GM23338 (cell line): Measurements from ENCODE around the gene TJP1. TPM values are rescaled to one million over a fixed set of nuclear protein-coding genes. Genes with fewer than 3 reads are reported as not detected.

Source experiments
- ATAC-seq: fragments of 200-7000 bp; cut with Tn5 transposase; 3 replicates; pipeline ENCODE4 v1.9.1; 2020
- DNase-seq: peaks from one replicate; pipeline ENCODE4 v3.0.0-alpha.2; 2015; ENCODE audit warnings: low spot score
- H2AFZ ChIP-seq: fragments of 200-600 bp; sonication (generic); 2 replicates; pipeline ENCODE4 v1.8.0; 2016; ENCODE audit warnings: antibody characterized with exemption, mild to moderate bottlenecking, moderate library complexity
- H3F3A ChIP-seq: fragments of 200-600 bp; sonication (generic); replicated peaks from 2 replicates; pipeline ENCODE4 v1.8.0; 2017; ENCODE audit warnings: antibody characterized with exemption, mixed run types, low read depth
- H3K27ac ChIP-seq: fragments of 200-600 bp; sonication (generic); 2 replicates; pipeline ENCODE4 v1.6.1; 2016; ENCODE audit warnings: low read depth
- H3K27me3 ChIP-seq: fragments of 200-600 bp; sonication (generic); 2 replicates; pipeline ENCODE4 v1.8.0; 2016; ENCODE audit warnings: mild to moderate bottlenecking, mixed run types, moderate library complexity; ENCODE audit not compliant: insufficient read depth
- H3K36me3 ChIP-seq: fragments of 200-600 bp; sonication (generic); 2 replicates; pipeline ENCODE4 v1.8.0; 2016; ENCODE audit warnings: mild to moderate bottlenecking; ENCODE audit not compliant: insufficient read depth
- H3K4me1 ChIP-seq: fragments of 200-600 bp; sonication (generic); 2 replicates; pipeline ENCODE4 v1.8.0; 2016; ENCODE audit warnings: mild to moderate bottlenecking, moderate library complexity; ENCODE audit not compliant: insufficient read depth
- H3K4me2 ChIP-seq: fragments of 200-600 bp; sonication (generic); 2 replicates; pipeline ENCODE4 v1.7.1; 2017; ENCODE audit warnings: mixed run types
- H3K4me3 ChIP-seq: fragments of 200-600 bp; sonication (generic); 2 replicates; pipeline ENCODE4 v1.6.1; 2016; ENCODE audit warnings: mixed run types
- H3K79me2 ChIP-seq: fragments of 200-600 bp; sonication (generic); replicated peaks from 2 replicates; pipeline ENCODE4 v1.8.0; 2017; ENCODE audit warnings: mild to moderate bottlenecking; ENCODE audit not compliant: insufficient read depth
- H3K9me2 ChIP-seq: fragments of 200-600 bp; sonication (generic); 2 replicates; pipeline ENCODE4 v1.8.0; 2017; ENCODE audit not compliant: insufficient read depth
- H4K20me1 ChIP-seq: fragments of 200-600 bp; sonication (generic); replicated peaks from 2 replicates; pipeline ENCODE4 v1.8.0; 2017; ENCODE audit warnings: mild to moderate bottlenecking; ENCODE audit not compliant: insufficient read depth
- H3K27ac Mint-ChIP-seq: 2 replicates; pipeline ENCODE4 v1.8.0; 2020; ENCODE audit warnings: inconsistent platforms, mild to moderate bottlenecking, moderate library complexity, mixed read lengths
- H3K27me3 Mint-ChIP-seq: 3 replicates; pipeline ENCODE4 v1.8.0; 2022; ENCODE audit warnings: low read depth, mild to moderate bottlenecking, moderate library complexity, mixed read lengths, inconsistent platforms; ENCODE audit not compliant: insufficient read depth, poor library complexity
- H3K36me3 Mint-ChIP-seq: 3 replicates; pipeline ENCODE4 v1.8.0; 2021; ENCODE audit warnings: low read depth, mild to moderate bottlenecking, inconsistent platforms, moderate library complexity, mixed read lengths
- H3K4me1 Mint-ChIP-seq: 3 replicates; pipeline ENCODE4 v1.8.0; 2020; ENCODE audit warnings: mild to moderate bottlenecking, inconsistent platforms, mixed read lengths
- H3K4me3 Mint-ChIP-seq: 3 replicates; pipeline ENCODE4 v1.8.0; 2021; ENCODE audit warnings: moderate library complexity, mild to moderate bottlenecking, inconsistent platforms, mixed read lengths
- H3K9me3 Mint-ChIP-seq: 3 replicates; pipeline ENCODE4 v1.8.0; 2020; ENCODE audit warnings: moderate library complexity, mild to moderate bottlenecking, inconsistent platforms, mixed read lengths
- CTCF ChIP-seq, 2 experiments: fragments of 200-600 bp in 1 of 2; sonication (generic) in 1 of 2; conservative IDR thresholded peaks; 2 replicates each; pipeline versions ENCODE4 v1.5.1 to v1.6.1; 2016 to 2017; ENCODE audit warnings: antibody characterized with exemption in 2 of 2, low read depth in 2 of 2, mild to moderate bottlenecking in 2 of 2, moderate library complexity in 1 of 2
- POLR2AphosphoS5 ChIP-seq: IDR thresholded peaks from 2 replicates; pipeline ENCODE4 v1.6.1; 2016; ENCODE audit warnings: antibody characterized with exemption, low read depth
- REST ChIP-seq: IDR thresholded peaks from one replicate; pipeline ENCODE4 v1.6.1; 2018; ENCODE audit warnings: antibody characterized with exemption; ENCODE audit not compliant: unreplicated experiment
- STAT1 ChIP-seq: IDR thresholded peaks from one replicate; pipeline ENCODE4 v1.6.1; 2016; ENCODE audit warnings: antibody characterized with exemption; ENCODE audit not compliant: unreplicated experiment
- ZNF114 ChIP-seq: fragments of 250-450 bp; sonication (Bioruptor Pico); IDR thresholded peaks from 2 replicates; pipeline ENCODE4 v1.5.0; 2020; ENCODE audit warnings: mild to moderate bottlenecking, moderate library complexity
- ZNF331 ChIP-seq: fragments of 250-450 bp; sonication (Bioruptor Pico); IDR thresholded peaks from 2 replicates; pipeline ENCODE4 v1.5.0; 2020; ENCODE audit warnings: low read depth, mild to moderate bottlenecking, moderate library complexity
- polyA plus RNA-seq: library from polyadenylated mRNA; unstranded; fragments of >200 nt; fragmentation: Nextera tagmentation; extraction: Ambion mirVana; gene quantifications from 2 replicates; pipeline ENCODE4 v1.2.1, GENCODE V29; 2016
- total RNA-seq: library from RNA; depleted of rRNA; stranded (reverse); fragments of >200 nt; shearing (Covaris generic); gene quantifications from 2 replicates; pipeline ENCODE4 v1.2.3, GENCODE V29; 2014

The TJP1 gene
- total and polyA plus RNA-seq, 2 experiments from 2014 or later: 76.2 to 116 TPM

- H3K36me3 ChIP-seq: no peaks in the 10 kb centered on the region
- H3K9me2 ChIP-seq: no peaks in the 10 kb centered on the region
- no peak overlapping the region for H3K4me3 Mint-ChIP-seq
- H3K4me1 Mint-ChIP-seq: peaks cover 5% of the 10 kb centered on the region; the same call in 1 of the 3 replicates
- H3K9me3 Mint-ChIP-seq: 0 out of 3 replicates have a peak, but pooled peaks cover 2% of the 10 kb centered on the region
- ATAC-seq (peak; percentile 77), DNase-seq (peak; percentile 48)
- no peaks in the 10 kb centered on the region; the same call in 1 of the 2 replicates for H4K20me1 ChIP-seq
- H3K27me3 Mint-ChIP-seq: peaks cover 7% of the 10 kb centered on the region
- peaks cover 24% of the 10 kb centered on the region for H3K36me3 Mint-ChIP-seq
- H3K4me2 ChIP-seq: no peak overlapping the region
- H3K4me3 ChIP-seq: no peak overlapping the region
- no peaks in the 10 kb centered on the region for H3K27me3 ChIP-seq
- H3K27ac ChIP-seq: no peak overlapping the region
- H2AFZ ChIP-seq: no peak overlapping the region
- peaks cover 16% of the 10 kb centered on the region for H3K79me2 ChIP-seq
- TF ChIP-seq ZNF331 (CRISPR knock-in tag) (no peak), ZNF114 (CRISPR knock-in tag) (no peak), REST (peak; percentile 27), STAT1 (no peak), CTCF (conservative IDR thresholded peaks at IDR 0.05; ENCODE audit: low read depth in 2 of 2) (no peak)
- H3K27ac Mint-ChIP-seq: no peak overlapping the region
- no peaks in the 10 kb centered on the region for H3K4me1 ChIP-seq
- H3F3A ChIP-seq: no peaks in the 10 kb centered on the region
Measured at GRCh38 chr15:29749365-29750086, 72.7 kb downstream of the TJP1 start.

GRCh38 chr15:29747837-29748417 lies 74.3 kb downstream of the TJP1 start:
- Histone ChIP-seq H3K36me3 (no peaks in the 10 kb centered on the region), H2AFZ (no peak overlapping the region), H3F3A (no peaks in the 10 kb centered on the region), H3K4me1 (no peaks in the 10 kb centered on the region), H3K4me3 (no peak overlapping the region), H3K4me2 (no peak overlapping the region), H3K27ac (no peak overlapping the region), H3K9me2 (no peaks in the 10 kb centered on the region), H4K20me1 (no peaks in the 10 kb centered on the region), H3K27me3 (no peaks in the 10 kb centered on the region), H3K79me2 (peaks cover 5% of the 10 kb centered on the region; the same call in 1 of the 2 replicates)
- TF ChIP-seq CTCF (conservative IDR thresholded peaks at IDR 0.05; ENCODE audit: low read depth in 2 of 2) (peak in 1 of 2 experiments; percentile 40; a peak in 3 of 4 replicates), POLR2AphosphoS5 (no peak)
- no peak for ATAC-seq
- DNase-seq: no peak
- no peak overlapping the region for H3K27ac Mint-ChIP-seq
- no peak overlapping the region for H3K4me3 Mint-ChIP-seq
- peaks cover 5% of the 10 kb centered on the region; the same call in 1 of the 3 replicates for H3K4me1 Mint-ChIP-seq
- no peaks in the 10 kb centered on the region for H3K9me3 Mint-ChIP-seq
- peaks cover 12% of the 10 kb centered on the region for H3K36me3 Mint-ChIP-seq
- H3K27me3 Mint-ChIP-seq: peaks cover 5% of the 10 kb centered on the region
